ENCODE data around the gene SEL1L3. TPM values are rescaled to one million over a fixed set of nuclear protein-coding genes. Genes with fewer than 3 reads are reported as not detected.

SEL1L3 gene
- total RNA-seq, 2 donors from 2014 or later = 14.9 to 24.5 TPM

DNA sequence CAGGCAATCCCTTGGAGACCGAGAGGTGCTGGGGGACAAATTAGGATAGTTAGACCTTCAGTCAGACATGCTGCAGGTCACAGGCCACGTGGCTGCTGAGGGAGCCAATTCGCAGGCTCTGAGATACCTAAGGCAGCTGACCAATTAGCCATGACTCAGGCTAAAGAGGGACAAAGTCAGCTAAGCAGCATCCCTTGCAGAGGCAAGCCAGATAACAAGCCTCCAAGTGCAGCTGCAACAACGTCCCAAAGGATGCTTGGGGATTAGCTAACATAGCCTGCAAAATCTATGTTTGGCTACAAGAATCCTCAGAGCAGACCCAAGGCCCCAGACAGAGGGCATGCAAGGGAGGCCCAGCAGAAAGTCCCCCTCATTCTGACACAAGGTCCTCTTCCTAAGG lies 93.5 kb downstream of the SEL1L3 start:
- Mint-ChIP-seq H3K4me1 (no peaks in the 10 kb centered on the region), H3K27me3 (ENCODE audit: insufficient read depth) (no peaks in the 10 kb centered on the region), H3K4me3 (no peak overlapping the region), H3K36me3 (ENCODE audit: low read depth) (peaks cover 2% of the 10 kb centered on the region), H3K9me3 (no peaks in the 10 kb centered on the region), H3K27ac (no peak overlapping the region)
- no peak overlapping the region for H3K4me3 ChIP-seq (ENCODE audit: low read length)
- H3K4me1 ChIP-seq (ENCODE audit: control insufficient read depth, insufficient read depth, low read length) = no peaks in the 10 kb centered on the region
- H3K9ac ChIP-seq (ENCODE audit: extremely low read depth, low read length, poor library complexity, severe bottlenecking) = no peak overlapping the region
- 62 to 76% methylated on average over 4 of the region's 4 CpGs for WGBS, 2 experiments (ENCODE audit: insufficient coverage in 1 of 2, insufficient read length in 1 of 2)
- H3K27ac ChIP-seq (ENCODE audit: low read depth, low read length) = no peak overlapping the region
- no peaks in the 10 kb centered on the region for H3K27me3 ChIP-seq (ENCODE audit: control insufficient read depth, insufficient read depth, low read length, poor library complexity, severe bottlenecking)
- TF ChIP-seq, protein P1, sequence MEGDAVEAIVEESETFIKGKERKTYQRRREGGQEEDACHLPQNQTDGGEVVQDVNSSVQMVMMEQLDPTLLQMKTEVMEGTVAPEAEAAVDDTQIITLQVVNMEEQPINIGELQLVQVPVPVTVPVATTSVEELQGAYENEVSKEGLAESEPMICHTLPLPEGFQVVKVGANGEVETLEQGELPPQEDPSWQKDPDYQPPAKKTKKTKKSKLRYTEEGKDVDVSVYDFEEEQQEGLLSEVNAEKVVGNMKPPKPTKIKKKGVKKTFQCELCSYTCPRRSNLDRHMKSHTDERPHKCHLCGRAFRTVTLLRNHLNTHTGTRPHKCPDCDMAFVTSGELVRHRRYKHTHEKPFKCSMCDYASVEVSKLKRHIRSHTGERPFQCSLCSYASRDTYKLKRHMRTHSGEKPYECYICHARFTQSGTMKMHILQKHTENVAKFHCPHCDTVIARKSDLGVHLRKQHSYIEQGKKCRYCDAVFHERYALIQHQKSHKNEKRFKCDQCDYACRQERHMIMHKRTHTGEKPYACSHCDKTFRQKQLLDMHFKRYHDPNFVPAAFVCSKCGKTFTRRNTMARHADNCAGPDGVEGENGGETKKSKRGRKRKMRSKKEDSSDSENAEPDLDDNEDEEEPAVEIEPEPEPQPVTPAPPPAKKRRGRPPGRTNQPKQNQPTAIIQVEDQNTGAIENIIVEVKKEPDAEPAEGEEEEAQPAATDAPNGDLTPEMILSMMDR (conservative IDR thresholded peaks at IDR 0.05) = no peak
- DNase-seq = no peak
- H3K36me3 ChIP-seq (ENCODE audit: control insufficient read depth, insufficient read depth, low read length) = no peaks in the 10 kb centered on the region
- no peaks in the 10 kb centered on the region for H3K9me3 ChIP-seq (ENCODE audit: control insufficient read depth, low read length)

DNA sequence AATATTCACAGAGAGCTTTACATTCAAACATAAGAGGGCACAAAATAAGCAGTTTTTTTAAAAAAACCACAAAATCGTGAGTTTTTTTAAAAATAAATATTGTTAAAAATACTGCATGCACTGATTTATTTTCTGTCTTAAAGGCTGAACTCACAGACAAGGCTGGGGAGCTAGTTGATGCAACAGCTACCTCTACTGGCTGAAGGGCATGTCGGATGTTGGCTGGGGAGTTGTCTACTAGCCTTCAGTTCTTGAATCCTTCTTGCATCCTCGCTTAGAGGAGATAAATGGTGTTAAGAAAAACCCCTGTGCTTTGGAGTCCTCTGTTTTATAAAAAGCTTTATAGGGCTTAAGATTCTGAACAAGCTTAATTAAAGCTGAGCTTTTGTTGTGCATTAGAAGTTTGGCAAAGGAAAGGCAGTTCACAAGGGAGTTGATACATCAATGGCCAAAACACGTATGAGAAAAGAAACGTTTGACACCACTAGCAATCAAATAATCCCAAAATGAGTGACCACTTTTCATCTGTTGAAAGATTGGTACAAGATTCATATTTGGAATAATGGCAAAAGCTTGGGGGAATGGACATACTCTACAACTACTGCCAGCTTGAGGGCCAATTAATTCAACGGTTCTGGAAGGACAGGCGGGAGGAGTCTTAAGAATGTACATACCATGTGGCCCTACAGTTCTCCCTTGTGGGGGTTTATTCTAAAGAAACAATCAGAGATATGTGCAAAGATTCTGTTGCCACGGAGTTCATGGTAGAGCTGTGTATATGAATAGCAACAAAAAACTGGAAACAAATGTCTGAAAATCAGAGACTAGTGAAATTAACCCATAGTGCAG lies 94.7 kb downstream of the SEL1L3 start:
- H3K4me1 Mint-ChIP-seq = no peaks in the 10 kb centered on the region
- Histone ChIP-seq H3K9ac (ENCODE audit: extremely low read depth, low read length, poor library complexity, severe bottlenecking) (no peak overlapping the region), H3K4me3 (ENCODE audit: low read length) (no peak overlapping the region), H3K9me3 (ENCODE audit: control insufficient read depth, low read length) (no peaks in the 10 kb centered on the region), H3K4me1 (ENCODE audit: control insufficient read depth, insufficient read depth, low read length) (no peaks in the 10 kb centered on the region), H3K27ac (ENCODE audit: low read depth, low read length) (no peak overlapping the region), H3K27me3 (ENCODE audit: control insufficient read depth, insufficient read depth, low read length, poor library complexity, severe bottlenecking) (no peaks in the 10 kb centered on the region), H3K36me3 (ENCODE audit: control insufficient read depth, insufficient read depth, low read length) (no peaks in the 10 kb centered on the region)
- DNase-seq = peak; percentile 88
- WGBS, 2 experiments (ENCODE audit: insufficient coverage in 1 of 2, insufficient read length in 1 of 2) = 63 to 67% methylated on average over 4 to 8 of the region's 8 CpGs
- no peak overlapping the region for H3K27ac Mint-ChIP-seq
- no peak overlapping the region for H3K4me3 Mint-ChIP-seq
- TF ChIP-seq, protein P1 (conservative IDR thresholded peaks at IDR 0.05) = peak; percentile 95
- peaks cover 2% of the 10 kb centered on the region for H3K36me3 Mint-ChIP-seq (ENCODE audit: low read depth)
- H3K27me3 Mint-ChIP-seq (ENCODE audit: insufficient read depth) = no peaks in the 10 kb centered on the region
- no peaks in the 10 kb centered on the region for H3K9me3 Mint-ChIP-seq

DNA sequence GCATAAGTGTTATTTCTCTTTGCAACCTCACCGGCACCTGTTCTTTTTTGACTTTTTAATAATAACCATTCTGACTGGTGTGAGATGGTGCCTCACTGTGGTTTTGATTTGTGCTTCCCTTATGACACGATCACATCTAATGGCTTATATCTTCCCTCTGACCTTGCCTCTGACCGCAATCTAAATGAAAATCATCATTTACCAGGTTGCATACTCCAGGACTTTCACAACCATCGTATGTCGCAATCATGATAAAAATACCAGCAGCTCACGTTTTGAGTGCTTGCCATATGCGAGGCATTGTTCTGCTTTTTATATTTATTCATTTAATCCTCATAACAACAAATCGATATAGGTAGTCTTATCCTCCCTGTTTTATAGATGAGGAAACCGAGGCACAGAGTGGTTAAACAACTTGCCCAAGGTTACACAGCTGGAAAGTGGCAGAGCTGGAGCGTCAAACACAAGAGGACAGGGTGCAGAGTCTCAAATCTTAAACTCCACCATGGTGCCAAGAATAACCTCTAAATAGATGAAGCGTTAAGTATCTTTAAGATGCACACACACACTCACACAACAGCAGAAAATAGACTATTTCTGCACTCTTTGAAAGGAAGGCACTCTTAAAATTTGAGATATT lies 102.2 kb downstream of the SEL1L3 start:
- Mint-ChIP-seq H3K9me3 (no peaks in the 10 kb centered on the region), H3K27ac (no peak overlapping the region), H3K36me3 (ENCODE audit: low read depth) (peaks cover 9% of the 10 kb centered on the region), H3K4me1 (no peaks in the 10 kb centered on the region), H3K27me3 (ENCODE audit: insufficient read depth) (no peaks in the 10 kb centered on the region), H3K4me3 (no peak overlapping the region)
- 94 to 96% methylated on average over 10 to 11 of the region's 11 CpGs for WGBS, 2 experiments (ENCODE audit: insufficient coverage in 1 of 2, insufficient read length in 1 of 2)
- Histone ChIP-seq H3K4me3 (ENCODE audit: low read length) (no peak overlapping the region), H3K27me3 (ENCODE audit: control insufficient read depth, insufficient read depth, low read length, poor library complexity, severe bottlenecking) (no peaks in the 10 kb centered on the region), H3K9me3 (ENCODE audit: control insufficient read depth, low read length) (no peaks in the 10 kb centered on the region), H3K36me3 (ENCODE audit: control insufficient read depth, insufficient read depth, low read length) (no peaks in the 10 kb centered on the region), H3K4me1 (ENCODE audit: control insufficient read depth, insufficient read depth, low read length) (no peaks in the 10 kb centered on the region), H3K9ac (ENCODE audit: extremely low read depth, low read length, poor library complexity, severe bottlenecking) (no peak overlapping the region), H3K27ac (ENCODE audit: low read depth, low read length) (no peak overlapping the region)
- TF ChIP-seq, protein P1 (conservative IDR thresholded peaks at IDR 0.05) = no peak
- no peak for DNase-seq

Data from endodermal cell (in vitro differentiated cells).